Stomach smooth muscle (tissue), 2 donors: ENCODE data around the gene DLK2.

Source experiments
- H3K27ac ChIP-seq: one replicate; pipeline ENCODE4 v1.7.0; 2013; ENCODE audit warnings: mild to moderate bottlenecking, low read length, inconsistent platforms
- H3K27me3 ChIP-seq, 2 donors: one replicate each; pipeline ENCODE4 v1.7.0; 2013; ENCODE audit warnings: low read length in 2 of 2; ENCODE audit not compliant: insufficient read depth in 2 of 2, control insufficient read depth in 1 of 2
- H3K36me3 ChIP-seq, 2 donors: one replicate each; pipeline ENCODE4 v1.7.0; 2013; ENCODE audit warnings: low read length in 2 of 2; ENCODE audit not compliant: control insufficient read depth in 2 of 2, insufficient read depth in 2 of 2
- H3K4me1 ChIP-seq: one replicate; pipeline ENCODE4 v1.7.0; 2013; ENCODE audit warnings: low read length; ENCODE audit not compliant: control insufficient read depth, insufficient read depth
- H3K4me3 ChIP-seq, 2 donors: one replicate each; pipeline ENCODE4 v1.7.0; 2013; ENCODE audit warnings: low read length in 2 of 2
- H3K9ac ChIP-seq, 2 donors: one replicate each; pipeline ENCODE4 v1.7.0; 2013; ENCODE audit warnings: low read length in 2 of 2, mild to moderate bottlenecking in 1 of 2
- H3K9me3 ChIP-seq, 2 donors: one replicate each; pipeline ENCODE4 v1.7.0; 2013; ENCODE audit warnings: low read length in 2 of 2; ENCODE audit not compliant: control insufficient read depth in 2 of 2
- donor health status: healthy.
- donor health status: Pancreatic carcinoma.

The DLK2 gene

DNA sequence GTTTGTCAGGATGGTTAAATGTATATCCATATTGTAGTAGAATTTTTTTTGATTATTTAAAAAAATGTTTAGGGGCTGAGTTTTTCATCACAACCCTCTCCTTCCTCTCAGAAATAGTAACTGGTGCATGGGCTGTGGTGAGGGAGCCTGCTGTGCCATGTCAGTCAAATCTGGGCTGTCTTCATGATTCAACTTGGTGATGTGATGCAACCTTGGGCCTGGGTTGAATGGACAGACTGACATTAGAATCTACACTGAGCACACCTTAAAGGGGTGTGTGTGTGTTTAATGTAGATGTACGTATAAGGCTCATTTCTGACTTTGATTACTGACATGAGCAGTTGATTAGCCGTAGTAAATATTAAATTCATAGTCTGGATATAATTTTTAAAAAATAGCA, 25.7 kb upstream of the DLK2 start:
- H3K4me3 ChIP-seq: no peak overlapping the region
- H3K4me1 ChIP-seq: peaks cover 15% of the 10 kb centered on the region
- no peaks in the 10 kb centered on the region for H3K9me3 ChIP-seq
- H3K27ac ChIP-seq: no peak overlapping the region
- peaks cover 0 to 2% of the 10 kb centered on the region in 2 donors for H3K36me3 ChIP-seq
- no peak overlapping the region for H3K9ac ChIP-seq
- H3K27me3 ChIP-seq: no peaks in the 10 kb centered on the region

DNA sequence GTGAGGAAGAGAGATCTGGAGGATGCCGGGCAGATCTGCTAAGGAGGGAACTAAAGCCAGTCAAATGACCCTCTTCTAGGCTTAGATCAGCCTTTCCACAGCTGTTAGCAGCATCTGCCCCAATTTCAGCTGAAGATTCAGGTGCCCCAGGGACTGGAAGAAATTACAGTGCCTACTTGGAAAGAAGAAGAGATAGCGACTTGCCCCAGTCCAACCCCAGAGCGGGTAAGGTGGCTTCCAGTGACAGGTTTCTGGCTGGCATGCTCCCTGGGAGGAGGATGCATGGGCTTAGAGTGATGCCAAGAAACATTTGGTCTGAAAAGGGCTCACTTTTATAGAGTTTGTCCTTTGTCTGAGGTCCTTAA, 22.6 kb upstream of the DLK2 start:
- peak overlapping the region; percentile 71 to 86 for H3K4me3 ChIP-seq
- H3K36me3 ChIP-seq: no peaks in the 10 kb centered on the region
- no peaks in the 10 kb centered on the region for H3K27me3 ChIP-seq

DNA sequence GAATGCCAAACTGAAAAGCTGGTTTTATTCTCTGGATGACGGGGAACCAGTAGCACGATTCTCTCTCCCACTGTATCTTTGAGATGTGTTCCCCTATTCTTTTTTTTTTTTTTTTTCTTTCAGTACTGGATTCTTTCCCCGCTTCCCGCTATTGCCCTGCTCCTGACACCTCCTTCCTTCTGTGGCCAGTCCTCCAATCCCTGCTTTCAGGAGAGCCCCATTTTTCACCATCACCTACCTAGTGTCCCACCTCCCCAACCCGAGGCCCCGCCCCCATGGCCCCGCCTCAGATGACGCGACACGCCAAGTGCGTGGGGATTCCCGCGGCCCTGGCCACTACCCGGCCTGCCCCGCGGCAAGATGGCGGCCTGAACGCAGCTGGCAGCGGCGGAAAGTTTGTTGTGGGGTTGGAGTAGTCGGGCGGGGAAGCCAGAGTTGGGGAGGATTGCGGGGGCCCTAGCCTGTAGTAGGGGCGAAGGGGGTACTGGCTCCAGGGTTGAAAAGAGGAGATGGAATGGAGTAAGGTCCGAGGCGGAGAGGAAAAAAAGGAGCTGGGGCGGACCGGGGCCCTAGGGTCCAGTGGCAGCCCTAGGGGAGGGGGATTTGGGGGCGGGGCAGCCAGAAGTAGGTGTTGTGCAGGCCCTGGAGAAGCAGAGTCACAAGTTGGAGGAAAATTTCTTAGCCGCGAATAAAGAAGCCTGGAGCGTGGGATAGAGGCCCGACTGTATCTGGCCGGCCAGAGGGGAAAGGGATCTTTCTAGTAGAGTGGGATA, 22.1 kb upstream of the DLK2 start, which contains the start of gene TJAP1:
Gene TJAP1, plus strand, starts transcription at position 336 of the 773 bp plus-strand sequence. CDS start 21,432 bp downstream, outside the sequence.
- Histone ChIP-seq H3K36me3 (no peaks in the 10 kb centered on the region), H3K4me1 (peaks cover 15% of the 10 kb centered on the region), H3K9ac (peak within 1 kb of the TSS; percentile 75 to 95), H3K4me3 (peak within 1 kb of the TSS; percentile 71 to 86), H3K9me3 (no peaks in the 10 kb centered on the region), H3K27me3 (no peaks in the 10 kb centered on the region), H3K27ac (peak within 1 kb of the TSS; percentile 58)

More for the DNA sequence above, 22.6 kb upstream of the DLK2 start:
- Histone ChIP-seq H3K27ac (peak overlapping the region; percentile 58), H3K9ac (peak overlapping the region; percentile 75 to 95), H3K4me1 (peaks cover 15% of the 10 kb centered on the region), H3K9me3 (no peaks in the 10 kb centered on the region)

DNA sequence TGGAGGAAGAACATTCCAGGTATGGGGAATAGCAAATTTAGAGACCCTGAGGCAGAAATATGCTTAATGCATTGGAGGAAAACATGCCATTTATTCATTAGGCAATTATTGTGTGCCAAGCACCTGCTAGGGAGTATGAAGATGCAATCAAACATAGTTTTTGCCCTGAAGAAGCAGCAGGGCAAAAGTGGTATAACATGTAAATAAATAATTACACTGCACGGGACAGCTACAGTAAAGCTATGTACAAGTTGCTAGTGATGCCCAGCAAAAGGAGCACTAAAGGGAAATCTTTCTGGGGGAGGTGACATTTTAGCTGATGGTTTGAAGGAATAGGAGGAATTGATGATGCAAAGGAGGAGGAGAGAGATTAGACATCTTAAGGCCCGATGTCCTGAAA, 21.4 kb upstream of the DLK2 start:
- peak overlapping the region; percentile 58 for H3K27ac ChIP-seq
- H3K9me3 ChIP-seq: no peaks in the 10 kb centered on the region
- H3K4me3 ChIP-seq: peak overlapping the region; percentile 71 to 86
- H3K27me3 ChIP-seq: no peaks in the 10 kb centered on the region
- H3K4me1 ChIP-seq: peaks cover 15% of the 10 kb centered on the region
- no peaks in the 10 kb centered on the region for H3K36me3 ChIP-seq
- H3K9ac ChIP-seq: peak overlapping the region; percentile 75 to 76

DNA sequence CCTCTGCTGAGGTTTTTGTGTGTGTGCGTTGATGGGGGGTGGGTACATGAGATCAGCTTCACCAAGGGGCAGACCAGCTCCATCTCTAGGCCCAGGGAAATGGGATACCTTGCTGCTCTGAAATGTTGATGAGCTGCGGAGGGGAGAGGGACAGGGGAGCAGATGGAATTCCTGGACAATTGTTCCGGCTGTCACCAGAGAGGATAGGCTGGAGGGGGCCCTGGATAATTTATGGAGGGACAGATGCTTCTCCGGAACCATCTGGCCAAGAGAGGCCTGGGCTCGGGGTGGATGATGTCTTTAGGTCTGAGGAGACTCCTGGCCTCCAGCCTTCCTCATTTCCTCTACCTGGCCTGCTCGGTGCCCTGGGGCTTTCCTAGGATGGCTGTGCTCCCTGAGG, 20.2 kb upstream of the DLK2 start:
- Histone ChIP-seq H3K27ac (no peak overlapping the region), H3K36me3 (no peaks in the 10 kb centered on the region), H3K9ac (no peak overlapping the region), H3K27me3 (no peaks in the 10 kb centered on the region), H3K4me1 (peaks cover 15% of the 10 kb centered on the region), H3K9me3 (no peaks in the 10 kb centered on the region), H3K4me3 (no peak overlapping the region)

DNA sequence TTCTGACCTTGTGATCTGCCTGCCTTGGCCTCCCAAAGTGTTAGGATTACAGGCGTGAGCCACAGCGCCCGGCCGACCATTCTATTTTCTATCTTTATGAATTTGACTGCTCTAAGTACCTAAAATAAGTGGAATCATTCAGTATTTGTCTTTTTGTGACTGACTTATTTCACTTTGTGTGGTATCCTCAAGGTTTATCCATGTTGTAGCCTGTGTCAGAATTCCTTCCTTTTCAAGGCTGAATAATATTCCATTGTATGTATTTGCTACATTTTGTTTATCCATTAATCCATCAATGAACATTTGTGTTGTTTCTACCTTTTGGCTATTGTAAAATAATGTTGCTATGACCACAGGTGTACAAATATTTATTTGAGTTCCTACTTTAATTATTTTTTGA, 17.2 kb upstream of the DLK2 start:
- H3K9ac ChIP-seq: no peak overlapping the region
- H3K36me3 ChIP-seq: no peaks in the 10 kb centered on the region
- H3K9me3 ChIP-seq: no peaks in the 10 kb centered on the region
- no peak overlapping the region for H3K27ac ChIP-seq
- H3K27me3 ChIP-seq: peaks cover 0 to 4% of the 10 kb centered on the region in 2 donors
- peaks cover 2% of the 10 kb centered on the region for H3K4me1 ChIP-seq
- no peak overlapping the region for H3K4me3 ChIP-seq

DNA sequence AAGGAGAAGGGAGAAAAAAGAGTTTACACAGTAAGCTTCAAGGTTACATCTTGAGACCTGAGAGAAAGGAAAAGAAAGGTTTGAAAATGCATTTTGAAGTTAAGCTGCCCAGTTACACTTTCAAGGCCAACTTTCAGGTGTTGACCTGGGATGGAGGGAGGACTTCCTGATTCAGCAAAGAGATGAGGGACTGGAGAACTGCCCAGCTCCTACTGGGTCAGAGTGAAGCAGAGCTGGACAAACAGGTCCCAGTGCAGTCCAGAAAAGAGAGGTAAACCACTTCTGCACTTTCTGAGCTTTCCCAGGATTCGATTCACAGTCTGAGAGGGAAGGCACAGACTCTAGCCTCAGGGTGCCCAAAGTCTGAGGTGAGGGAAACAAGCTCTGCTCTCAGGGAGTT, 16.1 kb upstream of the DLK2 start:
- Histone ChIP-seq H3K4me3 (no peak overlapping the region), H3K9me3 (no peaks in the 10 kb centered on the region), H3K36me3 (no peaks in the 10 kb centered on the region), H3K9ac (no peak overlapping the region), H3K27ac (no peak overlapping the region), H3K4me1 (no peaks in the 10 kb centered on the region), H3K27me3 (peaks cover 0 to 4% of the 10 kb centered on the region in 2 donors)

DNA sequence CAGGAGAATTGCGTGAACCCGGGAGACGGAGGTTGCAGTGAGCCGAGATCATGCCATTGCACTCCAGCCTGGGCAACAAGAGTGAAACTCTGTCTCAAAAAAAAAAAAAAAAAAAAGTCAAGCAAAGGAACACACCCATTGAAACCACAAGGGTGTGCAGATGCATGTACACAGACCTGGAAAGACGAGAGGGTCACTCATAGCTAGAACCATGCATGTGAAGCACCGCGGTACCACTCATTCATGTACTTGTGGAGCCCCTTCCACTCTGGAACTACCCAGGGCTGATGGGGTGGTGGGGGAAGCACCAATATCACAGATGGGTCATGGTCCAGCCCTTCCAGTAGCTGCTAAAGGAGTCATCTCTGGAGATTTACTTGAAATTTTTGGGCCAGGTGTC, 14.6 kb upstream of the DLK2 start:
- H3K4me3 ChIP-seq: no peak overlapping the region
- no peak overlapping the region for H3K9ac ChIP-seq
- peaks cover 0 to 5% of the 10 kb centered on the region in 2 donors for H3K27me3 ChIP-seq
- no peaks in the 10 kb centered on the region for H3K9me3 ChIP-seq
- no peaks in the 10 kb centered on the region for H3K36me3 ChIP-seq
- H3K4me1 ChIP-seq: no peaks in the 10 kb centered on the region
- H3K27ac ChIP-seq: no peak overlapping the region

DNA sequence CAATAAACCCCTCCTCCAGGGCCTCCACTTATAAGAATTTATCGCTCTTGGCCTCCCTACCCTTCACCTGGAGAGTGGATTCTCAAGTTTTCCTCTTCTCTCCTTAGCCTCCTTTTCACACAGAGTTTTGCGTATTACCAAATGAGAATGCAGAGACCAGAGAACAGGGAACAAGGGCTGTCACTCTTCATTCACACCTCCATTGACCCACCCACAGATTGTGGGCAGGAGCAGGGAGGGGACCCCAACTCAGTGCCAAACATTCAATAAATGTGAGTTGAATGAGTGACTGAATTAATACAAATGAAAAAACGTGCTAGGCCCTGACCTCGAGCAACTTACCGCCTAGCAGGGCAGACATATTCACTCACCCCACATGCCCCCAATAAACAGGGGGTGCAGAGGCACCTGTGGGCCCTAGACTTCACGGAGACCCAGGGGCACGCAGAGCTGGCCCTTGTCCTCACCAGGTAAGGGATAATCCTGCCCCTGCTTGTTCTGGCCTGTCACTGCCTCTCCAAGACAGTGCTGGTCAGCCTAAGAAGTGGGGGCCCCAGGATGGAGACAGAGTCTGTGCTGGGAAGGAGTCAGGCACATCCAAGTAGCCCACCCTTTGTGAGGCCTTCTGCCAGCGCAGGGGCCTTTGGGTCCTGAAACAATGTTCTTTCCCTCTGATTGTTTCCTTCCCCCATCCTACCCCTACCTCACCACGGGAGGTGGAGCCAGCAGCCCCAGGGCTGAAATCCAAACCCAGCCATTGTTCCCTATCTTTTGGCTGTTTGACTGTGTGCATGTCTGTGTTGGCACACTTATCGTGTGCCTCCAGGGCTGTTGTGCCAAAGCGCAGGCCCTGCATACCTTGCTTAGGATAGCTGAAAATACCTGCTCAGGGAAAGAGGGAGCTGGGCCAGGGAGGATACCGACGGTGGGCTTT, 13.7 kb upstream of the DLK2 start:
- Histone ChIP-seq H3K27me3 (peaks cover 0 to 5% of the 10 kb centered on the region in 2 donors), H3K4me3 (no peak overlapping the region), H3K4me1 (no peaks in the 10 kb centered on the region), H3K9ac (no peak overlapping the region), H3K9me3 (no peaks in the 10 kb centered on the region), H3K27ac (no peak overlapping the region), H3K36me3 (no peaks in the 10 kb centered on the region)

DNA sequence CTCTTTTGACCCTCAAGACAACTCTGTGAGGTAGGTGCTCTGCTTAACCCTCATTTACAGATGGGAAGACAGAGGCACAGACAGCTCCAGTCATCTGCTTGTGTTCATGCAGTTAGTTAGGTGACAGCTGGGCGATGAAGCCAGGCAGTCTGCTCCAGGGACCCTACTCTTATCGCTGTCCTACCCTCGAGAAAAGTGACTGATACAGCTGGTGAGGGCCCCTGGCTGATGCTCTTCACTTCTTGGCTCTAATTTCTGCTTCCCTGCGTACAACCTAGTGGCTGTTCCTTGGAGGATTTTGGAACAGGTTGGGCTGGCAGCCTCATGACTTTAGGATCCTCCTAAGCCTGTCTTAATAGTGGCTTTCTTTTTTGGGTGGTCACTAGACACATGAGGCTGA, 12.9 kb upstream of the DLK2 start:
- Histone ChIP-seq H3K27ac (no peak overlapping the region), H3K9me3 (no peaks in the 10 kb centered on the region), H3K4me3 (no peak overlapping the region), H3K36me3 (no peaks in the 10 kb centered on the region), H3K9ac (no peak overlapping the region), H3K4me1 (no peaks in the 10 kb centered on the region), H3K27me3 (peaks cover 3 to 7% of the 10 kb centered on the region in 2 donors)
